Measurements from ENCODE around the gene CHEK2. TPM values are rescaled to one million over a fixed set of nuclear protein-coding genes. Genes with fewer than 3 reads are reported as not detected.
"Not testable (repeated sequence)": the region's sequence is repeated elsewhere in the genome, so short reads cannot be mapped to it uniquely, and the experiment has no call there.

CHEK2 gene
- total RNA-seq, 4 donors from 2014 or later, result 7.1 to 16.0 (median 9.4) TPM

DNA sequence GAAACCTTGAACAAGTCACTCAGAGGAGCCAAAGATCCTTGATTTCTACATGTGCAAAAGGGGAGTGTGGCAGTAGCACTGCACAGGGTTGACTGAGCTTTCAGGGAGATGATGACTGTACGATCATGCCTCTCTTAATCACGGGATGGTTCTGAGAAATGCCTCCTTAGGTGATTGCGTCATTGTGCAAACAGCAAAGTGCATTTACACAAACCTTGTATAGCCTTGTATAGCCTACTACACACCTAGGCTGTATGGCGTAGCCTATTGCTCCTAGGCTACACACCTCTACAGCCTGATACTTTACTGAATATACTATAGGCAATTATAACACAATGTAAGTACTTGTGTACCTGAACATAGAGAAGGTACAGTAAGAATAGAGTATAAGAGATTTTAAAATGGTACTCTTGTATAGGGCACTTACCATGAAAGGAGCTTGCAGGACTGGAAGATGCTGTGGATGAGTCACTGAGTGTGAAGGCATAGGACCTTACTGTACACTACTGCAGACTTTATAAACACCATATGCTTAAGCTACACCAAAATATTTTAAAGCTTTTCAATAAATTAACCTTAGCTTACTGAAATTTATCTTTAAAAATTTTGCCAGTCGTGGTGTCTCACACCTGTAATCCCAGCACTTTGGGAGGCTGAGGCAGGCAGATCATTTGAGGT is 60.7 kb downstream of the CHEK2 start:
- H3K4me1 ChIP-seq; intact Hi-C loops (cut with DNase I); H3K9me3 ChIP-seq; H3K36me3 ChIP-seq; H3K4me3 ChIP-seq (replicated peaks in 1 of 3); H3K27me3 ChIP-seq: not testable (repeated sequence)
- H3K27ac ChIP-seq, result peak overlapping the region; percentile 2 to 70 (median 48)
- peak; percentile 23 to 29 for DNase-seq
- WGBS, 2 donors, result 58 to 72% methylated on average over 5 of the region's 5 CpGs

DNA sequence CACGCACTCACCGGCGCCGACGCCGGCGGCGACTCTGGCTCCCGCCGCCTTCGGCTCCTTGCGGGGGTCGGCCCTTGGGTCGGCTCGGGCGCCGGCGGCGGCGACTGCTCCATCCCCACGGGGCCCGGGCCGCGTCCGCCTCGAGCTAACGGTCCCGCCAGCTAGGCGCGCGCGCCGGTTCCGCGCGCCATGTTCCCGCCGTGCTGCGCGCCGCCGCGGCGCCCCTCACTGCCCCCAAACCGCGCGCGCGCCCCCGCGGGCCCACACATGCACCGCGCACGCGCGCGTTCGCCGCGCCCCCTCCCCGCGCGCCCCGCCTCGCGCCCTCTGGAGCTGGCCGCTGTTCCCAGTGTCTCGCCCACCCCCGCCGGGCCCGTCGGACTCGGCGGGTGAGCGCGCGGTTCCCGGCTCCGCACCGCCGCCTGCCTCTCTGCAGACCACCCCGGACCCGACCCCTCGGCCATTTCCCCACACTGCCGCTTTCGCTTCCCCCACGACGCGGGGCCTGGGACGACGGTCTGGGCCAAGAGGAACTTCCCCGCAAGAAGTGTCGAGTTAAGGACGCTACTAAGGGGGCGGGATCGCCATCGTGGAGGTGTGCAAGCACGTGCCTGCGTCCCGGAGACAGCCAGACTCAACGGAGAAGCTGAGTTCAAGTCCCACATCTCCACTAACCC is 61.9 kb downstream of the CHEK2 start, which contains the start of gene TTC28:
Gene TTC28 (minus strand): TSS at position 230 of the 677 bp plus-strand sequence. CDS start 117 bp downstream, at position 113.
- intact Hi-C loops (cut with DNase I); H3K9me3 ChIP-seq; H3K36me3 ChIP-seq; H3K27me3 ChIP-seq; H3K4me1 ChIP-seq: not testable (repeated sequence)
- H3K27ac ChIP-seq, result peak within 1 kb of the TSS; percentile 51 to 70 (median 70)
- TF ChIP-seq POLR2A (IDR thresholded peaks at IDR 0.05), result peak in 1 of 2 donors; percentile 66
- 0 to 2% methylated on average over 6 to 20 of the region's 101 CpGs for WGBS, 2 donors
- DNase-seq, result peak; percentile 87 to 90
- H3K4me3 ChIP-seq (replicated peaks in 1 of 3), result peak within 1 kb of the TSS; percentile 48 to 77 (median 71)

DNA sequence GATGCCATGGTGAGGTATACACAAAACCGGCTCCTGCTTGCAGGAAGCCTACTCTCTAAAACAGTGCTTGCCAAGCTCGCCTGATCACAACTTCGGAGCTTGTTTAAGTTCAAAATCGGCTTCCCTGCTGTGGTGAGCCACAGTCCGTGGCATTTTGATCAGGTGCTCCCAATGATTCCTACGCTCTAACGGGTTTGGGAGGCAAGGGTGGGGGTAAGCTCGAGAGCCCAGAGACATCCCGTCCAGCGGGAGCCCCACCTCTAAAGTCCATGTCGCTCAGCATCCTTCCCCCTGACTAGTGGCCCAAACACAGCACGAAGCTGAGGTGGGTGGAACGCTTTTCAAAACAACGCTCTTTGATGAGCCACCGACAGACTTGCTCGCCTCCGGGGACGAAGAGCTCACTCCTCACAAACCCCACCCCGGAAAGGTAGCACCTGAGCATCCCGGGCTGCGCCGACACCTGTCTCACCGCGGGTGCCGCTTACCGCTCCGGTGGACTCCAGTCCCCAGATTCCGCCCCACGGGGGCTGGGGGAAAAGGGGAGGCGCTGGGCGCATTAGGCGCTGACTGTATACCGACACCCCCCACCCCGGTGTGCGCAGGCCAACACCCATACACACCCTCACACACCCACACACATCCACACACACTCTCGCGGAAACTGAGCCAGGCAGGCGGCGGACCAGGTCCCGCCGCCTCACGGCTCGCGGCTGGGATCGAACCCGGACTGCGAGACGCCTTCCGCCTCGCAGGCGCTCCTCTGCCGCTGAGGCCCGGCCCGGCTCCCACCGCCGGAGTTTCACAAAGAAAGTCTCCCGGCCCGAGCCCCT is 62.6 kb downstream of the CHEK2 start:
- H3K4me3 ChIP-seq (replicated peaks in 1 of 3), result peak overlapping the region; percentile 48 to 77 (median 71)
- 17 to 27% methylated on average over 22 to 28 of the region's 58 CpGs for WGBS, 2 donors
- peak; percentile 44 to 53 for DNase-seq
- H3K9me3 ChIP-seq; intact Hi-C loops (cut with DNase I); H3K4me1 ChIP-seq; H3K27me3 ChIP-seq; H3K36me3 ChIP-seq: not testable (repeated sequence)
- H3K27ac ChIP-seq, result peak overlapping the region; percentile 51 to 67 (median 60)

DNA sequence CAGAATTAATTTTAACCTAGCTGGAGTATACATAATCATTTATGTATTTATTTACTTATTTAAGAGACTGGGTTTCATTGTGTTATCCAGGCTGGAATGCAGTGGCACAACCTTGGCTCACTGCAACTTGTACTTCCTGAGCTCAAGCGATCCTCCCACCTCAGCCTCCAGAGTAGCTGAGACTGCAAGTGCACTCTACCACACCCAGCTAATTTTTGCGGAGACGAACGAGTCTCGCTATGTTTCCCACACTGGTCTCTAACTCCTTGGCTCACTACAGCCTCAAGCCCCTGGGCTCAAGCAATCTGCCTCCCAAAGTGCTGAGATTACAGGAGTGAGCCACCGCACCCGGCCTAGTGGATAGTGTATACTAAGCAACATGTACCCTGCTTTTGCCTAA is 63.5 kb downstream of the CHEK2 start:
- H3K9me3 ChIP-seq; intact Hi-C loops (cut with DNase I); H3K4me1 ChIP-seq; DNase-seq; H3K27me3 ChIP-seq; H3K4me3 ChIP-seq (replicated peaks in 1 of 3); H3K36me3 ChIP-seq: not testable (repeated sequence)
- WGBS, 2 donors, result 79 to 91% methylated on average over 7 of the region's 7 CpGs
- H3K27ac ChIP-seq, result peak overlapping the region in 1 of 3 donors; percentile 67

DNA sequence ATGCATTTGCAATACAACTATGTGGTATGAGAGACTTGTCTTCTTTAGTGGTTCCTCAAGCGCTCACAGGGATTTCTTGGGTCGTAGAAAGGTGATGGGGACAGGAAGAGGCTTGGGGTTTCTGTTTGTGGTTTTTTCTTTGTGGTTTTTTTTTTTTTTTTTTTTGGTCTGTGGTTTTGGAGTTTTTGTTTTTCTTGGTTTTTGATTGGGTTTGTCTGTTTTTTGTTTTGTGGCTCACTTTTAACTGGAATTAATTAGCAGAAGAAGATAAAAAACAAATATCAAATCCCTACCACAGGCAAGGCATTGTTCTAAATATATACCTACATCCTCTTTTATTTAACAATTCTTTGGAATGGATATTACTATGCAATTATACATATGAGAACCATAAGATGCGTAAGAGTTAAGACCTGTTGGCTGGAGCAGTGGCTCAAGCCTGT is 67.5 kb downstream of the CHEK2 start:
- no peak for TF ChIP-seq POLR2A (IDR thresholded peaks at IDR 0.05)
- TF ChIP-seq, protein P1, sequence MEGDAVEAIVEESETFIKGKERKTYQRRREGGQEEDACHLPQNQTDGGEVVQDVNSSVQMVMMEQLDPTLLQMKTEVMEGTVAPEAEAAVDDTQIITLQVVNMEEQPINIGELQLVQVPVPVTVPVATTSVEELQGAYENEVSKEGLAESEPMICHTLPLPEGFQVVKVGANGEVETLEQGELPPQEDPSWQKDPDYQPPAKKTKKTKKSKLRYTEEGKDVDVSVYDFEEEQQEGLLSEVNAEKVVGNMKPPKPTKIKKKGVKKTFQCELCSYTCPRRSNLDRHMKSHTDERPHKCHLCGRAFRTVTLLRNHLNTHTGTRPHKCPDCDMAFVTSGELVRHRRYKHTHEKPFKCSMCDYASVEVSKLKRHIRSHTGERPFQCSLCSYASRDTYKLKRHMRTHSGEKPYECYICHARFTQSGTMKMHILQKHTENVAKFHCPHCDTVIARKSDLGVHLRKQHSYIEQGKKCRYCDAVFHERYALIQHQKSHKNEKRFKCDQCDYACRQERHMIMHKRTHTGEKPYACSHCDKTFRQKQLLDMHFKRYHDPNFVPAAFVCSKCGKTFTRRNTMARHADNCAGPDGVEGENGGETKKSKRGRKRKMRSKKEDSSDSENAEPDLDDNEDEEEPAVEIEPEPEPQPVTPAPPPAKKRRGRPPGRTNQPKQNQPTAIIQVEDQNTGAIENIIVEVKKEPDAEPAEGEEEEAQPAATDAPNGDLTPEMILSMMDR (IDR thresholded peaks at IDR 0.05), result no peak
- Histone ChIP-seq H3K4me3 (replicated peaks in 1 of 3) (no peak overlapping the region), H3K4me1 (peaks cover 0 to 4% of the 10 kb centered on the region in 2 donors), H3K9me3 (no peaks in the 10 kb centered on the region), H3K27me3 (no peaks in the 10 kb centered on the region), H3K27ac (no peak overlapping the region), H3K36me3 (no peaks in the 10 kb centered on the region)
- no peak for DNase-seq
- WGBS, 2 donors, result 71 to 72% methylated on average over 3 of the region's 3 CpGs
- intact Hi-C loops (cut with DNase I), result no loop called here

DNA sequence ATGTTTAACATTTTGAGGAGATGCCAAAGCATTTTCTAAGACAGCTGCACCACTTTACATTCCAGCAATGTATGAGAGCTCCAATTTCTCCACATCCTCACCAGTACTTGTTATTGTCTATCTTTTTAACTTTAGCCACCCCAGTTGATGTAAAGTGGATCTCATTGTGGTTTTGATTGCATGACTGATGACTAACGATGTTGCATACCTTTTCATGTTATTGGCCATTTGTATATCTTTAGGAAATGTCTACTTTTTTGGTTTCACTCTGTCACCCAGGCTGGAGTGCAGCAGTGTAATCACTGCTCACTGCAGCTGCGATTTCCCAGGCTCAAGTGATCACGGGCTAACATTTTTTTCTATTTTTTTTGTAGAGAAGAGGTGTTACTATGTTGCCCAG is 70.9 kb downstream of the CHEK2 start:
- Histone ChIP-seq H3K27ac (no peak overlapping the region), H3K4me3 (replicated peaks in 1 of 3) (no peak overlapping the region), H3K4me1 (no peaks in the 10 kb centered on the region), H3K27me3 (no peaks in the 10 kb centered on the region), H3K36me3 (no peaks in the 10 kb centered on the region), H3K9me3 (no peaks in the 10 kb centered on the region)
- no peak for TF ChIP-seq POLR2A (IDR thresholded peaks at IDR 0.05)
- TF ChIP-seq, protein P1 (IDR thresholded peaks at IDR 0.05), result no peak
- 92 to 94% methylated on average over 3 of the region's 3 CpGs for WGBS, 2 donors
- intact Hi-C loops (cut with DNase I), result no loop called here
- no peak for DNase-seq
